Keratinocyte (primary cell): ENCODE measurements around the gene SECTM1. TPM values are rescaled to one million over a fixed set of nuclear protein-coding genes. Genes with fewer than 3 reads are reported as not detected.

ENCODE experiments used
- DNase-seq: peaks from one replicate; pipeline ENCODE4 v3.0.0-alpha.2; 2011; ENCODE audit warnings: low read depth, missing footprints, low spot score
- FAIRE-seq: peaks from 2 replicates; lab custom pipeline; 2011; peaks lifted over from hg19 to GRCh38; lab: Jason Lieb, UNC
- H2AFZ ChIP-seq: 2 replicates; pipeline ENCODE4 v1.6.0; 2012; ENCODE audit warnings: low read length, control low read depth, inconsistent platforms; ENCODE audit not compliant: control insufficient read depth
- H3K27ac ChIP-seq: 2 replicates; pipeline ENCODE4 v1.5.1; 2011; ENCODE audit warnings: low read length; ENCODE audit not compliant: control insufficient read depth, insufficient read depth
- H3K27me3 ChIP-seq: 3 replicates; pipeline ENCODE4 v1.6.0; 2011; ENCODE audit warnings: low read length; ENCODE audit not compliant: control insufficient read depth, insufficient read depth; ENCODE audit errors: extremely low read depth
- H3K36me3 ChIP-seq, 2 experiments: 2 replicates in 1 of 2; 3 replicates in 1 of 2; pipeline ENCODE4 v1.5.1; 2011; ENCODE audit warnings: low read length in 2 of 2, mild to moderate bottlenecking in 1 of 2; ENCODE audit not compliant: control insufficient read depth in 2 of 2, insufficient read depth in 2 of 2; ENCODE audit errors: extremely low read depth in 1 of 2
- H3K4me1 ChIP-seq: 3 replicates; pipeline ENCODE4 v1.5.1; 2011; ENCODE audit warnings: low read length; ENCODE audit not compliant: control insufficient read depth, insufficient read depth; ENCODE audit errors: extremely low read depth
- H3K4me2 ChIP-seq: 3 replicates; pipeline ENCODE4 v1.6.0; 2011; ENCODE audit warnings: low read depth, low read length; ENCODE audit not compliant: control insufficient read depth, insufficient read depth; ENCODE audit errors: extremely low read depth
- H3K4me3 ChIP-seq, 3 experiments: fragments of 200-600 bp in 1 of 3; sonication (generic) in 1 of 3; 2 replicates in 2 of 3; 3 replicates in 1 of 3; pipeline ENCODE4 v1.5.1; 2011 to 2016; ENCODE audit warnings: low read length in 3 of 3, mild to moderate bottlenecking in 3 of 3, control low read depth in 2 of 3, inconsistent platforms in 1 of 3, low read depth in 1 of 3, mixed read lengths in 1 of 3, mixed run types in 1 of 3, moderate library complexity in 1 of 3; ENCODE audit not compliant: control insufficient read depth in 2 of 3, insufficient read depth in 2 of 3; ENCODE audit errors: extremely low read depth in 1 of 3
- H3K79me2 ChIP-seq: 2 replicates; pipeline ENCODE4 v1.6.0; 2012; ENCODE audit warnings: low read length; ENCODE audit not compliant: control insufficient read depth, insufficient read depth
- H3K9ac ChIP-seq: 3 replicates; pipeline ENCODE4 v1.6.0; 2011; ENCODE audit warnings: low read length; ENCODE audit not compliant: control insufficient read depth, insufficient read depth; ENCODE audit errors: extremely low read depth
- H3K9me1 ChIP-seq: 3 replicates; pipeline ENCODE4 v1.6.0; 2011; ENCODE audit warnings: low read length; ENCODE audit not compliant: control insufficient read depth, insufficient read depth; ENCODE audit errors: extremely low read depth
- H3K9me3 ChIP-seq: 2 replicates; pipeline ENCODE4 v1.5.1; 2012; ENCODE audit warnings: low read depth, low read length; ENCODE audit not compliant: control insufficient read depth
- H4K20me1 ChIP-seq: 3 replicates; pipeline ENCODE4 v1.6.0; 2011; ENCODE audit warnings: low read length; ENCODE audit not compliant: control insufficient read depth, insufficient read depth; ENCODE audit errors: extremely low read depth
- CTCF ChIP-seq, 3 experiments: IDR thresholded peaks in 1 of 3; conservative IDR thresholded peaks in 1 of 3; optimal IDR thresholded peaks in 1 of 3; 2 replicates in 2 of 3; 3 replicates in 1 of 3; pipeline versions ENCODE3 to v1.5.1; 2011; ENCODE audit warnings: low read length in 3 of 3, mild to moderate bottlenecking in 3 of 3, moderate library complexity in 2 of 3, control low read depth in 1 of 3, inconsistent platforms in 1 of 3; ENCODE audit not compliant: insufficient read depth in 2 of 3; ENCODE audit errors: extremely low read depth in 1 of 3
- EZH2 ChIP-seq: IDR thresholded peaks from one replicate; pipeline ENCODE4 v1.6.1; 2012; ENCODE audit warnings: inconsistent platforms, mild to moderate bottlenecking, low read length, moderate library complexity
- dilution Hi-C: fragments of 300-500 bp; cut with MboI; formaldehyde crosslinking; loops from one replicate; pipeline ENCODE4 v1.7.0; 2020; ENCODE audit warnings: low sequenced_read_pairs; ENCODE audit not compliant: extremely low pct_ligation_motif_present
- polyA plus RNA-seq, 5 experiments: library from polyadenylated mRNA; depleted of rRNA in 3 of 5; stranded (reverse) in 3 of 5; stranded (forward) in 1 of 5; unstranded in 1 of 5; fragments of >200 nt; gene quantifications; 1 replicate in 1 of 5; 2 replicates in 3 of 5; 3 replicates in 1 of 5; pipeline versions ENCODE4 v1.2.1 to v1.2.3, GENCODE V29; 2011 to 2012; ENCODE audit warnings: missing spikeins in 2 of 5, low read depth in 1 of 5, low replicate concordance in 1 of 5

The SECTM1 gene
- polyA plus RNA-seq, 1 donor (not counting 4 experiments of a cell fraction or from before 2014, with no cell fraction given) = 2.0 TPM

DNA sequence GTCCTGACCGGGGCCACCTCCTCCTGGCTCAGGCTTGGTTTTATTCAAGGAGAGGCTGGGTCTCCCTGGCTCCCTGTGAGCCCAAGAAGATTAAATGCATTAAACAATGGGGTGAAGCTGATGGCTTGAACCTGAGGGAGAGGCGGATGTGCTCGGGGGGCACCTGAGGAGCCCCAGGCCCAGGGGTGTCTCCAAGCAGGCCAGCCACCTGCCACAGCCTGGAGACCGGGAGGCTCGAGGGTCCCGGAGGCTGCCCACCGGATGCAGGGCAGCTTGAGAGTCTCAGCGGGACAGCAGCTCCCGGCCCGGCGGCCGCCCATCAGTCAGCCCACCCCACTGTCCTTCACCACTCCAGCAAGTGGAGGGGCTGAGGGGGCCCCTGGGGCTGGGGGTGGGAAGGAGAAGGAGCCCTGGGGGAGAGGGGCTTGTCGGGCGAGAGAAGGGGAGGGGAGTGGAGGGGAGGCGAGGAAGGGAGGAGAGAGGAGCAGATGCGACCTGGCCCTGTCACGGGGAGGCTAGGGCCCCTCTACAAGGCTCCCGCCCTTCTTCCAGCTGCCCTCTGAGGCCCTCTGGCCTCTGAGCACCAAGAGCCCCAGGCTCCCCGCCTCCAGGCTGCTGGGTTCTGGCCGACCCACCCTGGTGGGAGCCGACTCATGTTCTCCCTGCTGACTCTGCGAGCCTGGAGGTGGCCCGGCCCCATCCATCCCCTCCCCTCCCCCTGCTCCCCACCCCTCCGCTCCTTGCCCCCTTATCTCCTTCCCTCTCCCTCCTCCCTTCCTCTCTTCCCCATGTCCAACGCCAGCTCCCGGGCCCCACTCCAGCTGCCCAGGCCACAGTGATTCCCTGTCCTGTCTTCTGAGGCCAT lies 29.4 kb downstream of the SECTM1 start:
- no peaks in the 10 kb centered on the region for H3K36me3 ChIP-seq
- H2AFZ ChIP-seq = no peak overlapping the region
- H3K79me2 ChIP-seq = no peaks in the 10 kb centered on the region
- peaks cover 21% of the 10 kb centered on the region for H3K4me1 ChIP-seq
- peaks cover 12% of the 10 kb centered on the region for H3K27me3 ChIP-seq
- H3K9ac ChIP-seq = no peak overlapping the region
- no peak for TF ChIP-seq CTCF (optimal IDR thresholded peaks at IDR 0.05 in 1 of 3, IDR thresholded peaks at IDR 0.05 in 1 of 3, conservative IDR thresholded peaks at IDR 0.05 in 1 of 3; ENCODE audit: extremely low read depth in 1 of 3, insufficient read depth in 2 of 3, low read length in 3 of 3)
- TF ChIP-seq EZH2 = no peak
- no peaks in the 10 kb centered on the region for H4K20me1 ChIP-seq
- FAIRE-seq (no peak), DNase-seq (no peak)
- dilution Hi-C loops = no loop called here
- no peak overlapping the region for H3K4me3 ChIP-seq
- no peaks in the 10 kb centered on the region for H3K9me1 ChIP-seq
- no peak overlapping the region for H3K4me2 ChIP-seq
- no peaks in the 10 kb centered on the region for H3K9me3 ChIP-seq
- H3K27ac ChIP-seq = no peak overlapping the region

DNA sequence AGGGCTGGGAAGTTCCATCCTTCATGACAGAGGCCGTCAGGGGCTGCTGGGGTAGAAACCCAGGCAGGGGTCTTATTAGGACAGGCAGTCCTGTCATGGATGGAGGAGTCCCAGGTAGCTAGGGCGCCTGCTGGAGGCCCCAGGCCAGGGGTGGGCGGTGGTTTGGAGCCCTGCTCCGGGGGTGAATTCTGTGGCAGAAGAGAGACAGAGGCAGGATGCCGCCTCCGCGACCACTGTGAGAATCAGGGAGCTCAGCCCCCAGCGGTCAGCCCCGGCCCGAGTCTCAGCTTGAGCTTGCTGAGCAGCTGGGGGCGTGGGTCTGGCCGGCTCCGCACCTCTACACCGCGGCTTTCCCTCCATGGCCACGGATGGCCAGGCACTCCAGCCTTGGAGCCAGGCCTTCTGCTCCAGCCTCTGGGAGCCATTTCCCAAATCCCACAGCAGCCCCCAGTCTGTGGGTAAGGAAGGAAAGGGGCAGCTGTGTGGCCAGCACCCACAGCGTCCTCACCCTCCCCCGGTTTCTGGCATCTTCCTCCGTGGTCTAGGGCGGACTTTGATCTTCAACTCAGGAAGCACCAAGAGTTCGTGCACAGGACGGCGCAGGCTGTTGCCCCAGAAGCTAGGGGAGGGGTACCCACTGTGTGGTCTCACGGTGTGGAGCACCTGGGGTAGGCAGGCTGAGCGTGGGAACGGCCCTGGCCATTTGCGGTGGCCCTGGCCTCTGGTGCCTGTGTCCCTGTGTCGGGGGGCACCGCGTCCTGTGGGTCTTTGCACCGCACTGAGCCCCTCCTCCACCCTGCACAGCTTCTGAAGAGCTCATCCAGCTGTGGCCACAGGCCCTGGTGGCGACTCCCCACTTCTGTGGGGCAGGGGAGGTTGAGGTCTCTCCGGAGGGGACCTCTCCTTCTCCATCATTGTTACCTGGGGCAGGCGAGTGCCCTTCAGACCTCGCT lies 30.3 kb downstream of the SECTM1 start:
- Histone ChIP-seq H3K27ac (no peak overlapping the region), H3K9me3 (no peaks in the 10 kb centered on the region), H3K4me3 (no peak overlapping the region), H4K20me1 (no peaks in the 10 kb centered on the region), H3K27me3 (peaks cover 4% of the 10 kb centered on the region), H3K36me3 (no peaks in the 10 kb centered on the region), H3K9ac (no peak overlapping the region), H2AFZ (no peak overlapping the region), H3K4me1 (peaks cover 30% of the 10 kb centered on the region), H3K79me2 (no peaks in the 10 kb centered on the region), H3K9me1 (no peaks in the 10 kb centered on the region), H3K4me2 (no peak overlapping the region)
- DNase-seq (no peak), FAIRE-seq (no peak)
- TF ChIP-seq EZH2 (no peak), CTCF (optimal IDR thresholded peaks at IDR 0.05 in 1 of 3, IDR thresholded peaks at IDR 0.05 in 1 of 3, conservative IDR thresholded peaks at IDR 0.05 in 1 of 3; ENCODE audit: extremely low read depth in 1 of 3, insufficient read depth in 2 of 3, low read length in 3 of 3) (no peak)
- dilution Hi-C loops = no loop called here
